HEK293 (cell line): Measurements from ENCODE around the gene TTLL1.

Experiments used
- CTCF ChIA-PET: fragments of 350-600 bp; formaldehyde crosslinking; extraction: SDS; loops from one replicate; lab custom pipeline; 2021; ENCODE audit warnings: antibody characterized with exemption; lab: Yijun Ruan, JAX
- POLR2A ChIA-PET: fragments of 300-600 bp; formaldehyde crosslinking; extraction: SDS; loops from one replicate; lab custom pipeline; 2020; ENCODE audit warnings: antibody characterized with exemption, inconsistent platforms; lab: Yijun Ruan, JAX
- H3K27ac ChIP-seq: fragments of 200-500 bp; sonication (Bioruptor generic); 2 replicates; pipeline ENCODE4 v1.5.1; 2014; ENCODE audit warnings: low read depth, low read length, control low read depth, inconsistent platforms; ENCODE audit errors: extremely low read depth
- H3K36me3 ChIP-seq, 2 experiments: fragments of 200-500 bp in 1 of 2; sonication (Bioruptor generic) in 1 of 2; 1 replicate in 1 of 2; 2 replicates in 1 of 2; pipeline ENCODE4 v1.5.1; 2014 to 2017; ENCODE audit warnings: inconsistent platforms in 2 of 2, low read length in 2 of 2; ENCODE audit not compliant: control insufficient read depth in 2 of 2, insufficient read depth in 1 of 2
- H3K4me1 ChIP-seq: fragments of 200-500 bp; sonication (Bioruptor generic); 2 replicates; pipeline ENCODE4 v1.5.1; 2014; ENCODE audit warnings: mild to moderate bottlenecking, low read length, inconsistent platforms; ENCODE audit not compliant: control insufficient read depth, insufficient read depth
- H3K4me3 ChIP-seq: 2 replicates; pipeline ENCODE4 v1.5.1; 2011; ENCODE audit warnings: low read depth, mild to moderate bottlenecking, control low read depth, low read length, moderate library complexity
- H3K9me3 ChIP-seq: fragments of 200-500 bp; sonication (Bioruptor generic); 2 replicates; pipeline ENCODE4 v1.5.1; 2014; ENCODE audit warnings: low read depth, low read length, inconsistent platforms; ENCODE audit not compliant: control insufficient read depth, insufficient read depth
- GLI2 ChIP-seq: fragments of 450-650 bp; formaldehyde crosslinking; IDR thresholded peaks from 2 replicates; pipeline ENCODE4; 2017; ENCODE audit warnings: missing biosample characterization, missing genetic modification characterization, low read depth, borderline replicate concordance
- HOXC10 ChIP-seq: sonication (generic); formaldehyde crosslinking; IDR thresholded peaks from 2 replicates; pipeline ENCODE4 v1.8.1; 2023; ENCODE audit warnings: mild to moderate bottlenecking, missing genetic modification reagents
- KLF16 ChIP-seq: fragments of 450-650 bp; formaldehyde crosslinking; IDR thresholded peaks from 2 replicates; pipeline ENCODE4 v1.5.1; 2017; ENCODE audit warnings: missing biosample characterization, missing genetic modification characterization
- PRDM1 ChIP-seq: fragments of 450-650 bp; formaldehyde crosslinking; IDR thresholded peaks from 2 replicates; pipeline ENCODE4; 2016; ENCODE audit warnings: missing biosample characterization, missing genetic modification characterization
- RBAK ChIP-seq: fragments of 450-650 bp; formaldehyde crosslinking; IDR thresholded peaks from 2 replicates; pipeline ENCODE4 v1.5.1; 2016; ENCODE audit warnings: missing biosample characterization, missing genetic modification characterization
- SALL2 ChIP-seq: fragments of 450-650 bp; formaldehyde crosslinking; IDR thresholded peaks from 2 replicates; pipeline ENCODE4 v1.5.0; 2017; ENCODE audit warnings: missing biosample characterization, mild to moderate bottlenecking, missing genetic modification characterization, borderline replicate concordance
- SP2 ChIP-seq: fragments of 450-650 bp; formaldehyde crosslinking; IDR thresholded peaks from 2 replicates; pipeline ENCODE4 v1.5.1; 2016; ENCODE audit warnings: missing biosample characterization, missing genetic modification characterization
- YY1 ChIP-seq: fragments of 450-650 bp; formaldehyde crosslinking; IDR thresholded peaks from 2 replicates; pipeline ENCODE4 v1.5.1; 2018; ENCODE audit warnings: missing biosample characterization, missing genetic modification characterization
- ZBTB11 ChIP-seq: fragments of 450-650 bp; formaldehyde crosslinking; conservative IDR thresholded peaks from 2 replicates; pipeline ENCODE4 v1.5.1; 2016; ENCODE audit warnings: low read depth, missing biosample characterization, missing genetic modification characterization
- ZBTB7A ChIP-seq: fragments of 450-650 bp; formaldehyde crosslinking; IDR thresholded peaks from 2 replicates; pipeline ENCODE4 v1.5.1; 2016; ENCODE audit warnings: low read depth, missing biosample characterization, missing genetic modification characterization
- ZNF221 ChIP-seq: fragments of 450-650 bp; formaldehyde crosslinking; IDR thresholded peaks from 2 replicates; pipeline ENCODE4 v1.5.1; 2017; ENCODE audit warnings: missing biosample characterization, missing genetic modification characterization, borderline replicate concordance
- ZNF341 ChIP-seq: fragments of 450-650 bp; formaldehyde crosslinking; IDR thresholded peaks from 2 replicates; pipeline ENCODE4; 2016; ENCODE audit warnings: low read depth, missing biosample characterization, missing genetic modification characterization
- ZNF366 ChIP-seq: fragments of 450-650 bp; formaldehyde crosslinking; conservative IDR thresholded peaks from 2 replicates; pipeline ENCODE4 v1.5.1; 2016; ENCODE audit warnings: missing biosample characterization, missing genetic modification characterization
- ZNF391 ChIP-seq: fragments of 450-650 bp; formaldehyde crosslinking; IDR thresholded peaks from 2 replicates; pipeline ENCODE4 v1.5.1; 2016; ENCODE audit warnings: low read depth, missing biosample characterization, missing genetic modification characterization, borderline replicate concordance
- ZNF624 ChIP-seq: fragments of 450-650 bp; formaldehyde crosslinking; IDR thresholded peaks from 2 replicates; pipeline ENCODE4 v1.5.1; 2017; ENCODE audit warnings: missing biosample characterization, missing genetic modification characterization
- ZNF692 ChIP-seq: fragments of 450-650 bp; formaldehyde crosslinking; IDR thresholded peaks from 2 replicates; pipeline ENCODE4 v1.5.1; 2016; ENCODE audit warnings: missing biosample characterization, missing genetic modification characterization
- ZNF843 ChIP-seq: fragments of 450-650 bp; formaldehyde crosslinking; IDR thresholded peaks from 2 replicates; pipeline ENCODE4 v1.5.1; 2016; ENCODE audit warnings: missing biosample characterization, missing genetic modification characterization
- TF ChIP-seq, protein P1 (sequence below): fragments of 450-650 bp; formaldehyde crosslinking; IDR thresholded peaks from 2 replicates; pipeline ENCODE4 v1.5.1; 2016; ENCODE audit warnings: missing biosample characterization, missing genetic modification characterization
- TF ChIP-seq, protein P2 (sequence below): fragments of 450-650 bp; formaldehyde crosslinking; IDR thresholded peaks from 2 replicates; pipeline ENCODE4 v1.5.1; 2016; ENCODE audit warnings: missing biosample characterization, missing genetic modification characterization, borderline replicate concordance
- TF ChIP-seq, protein P3 (sequence below): fragments of 450-650 bp; formaldehyde crosslinking; IDR thresholded peaks from 2 replicates; pipeline ENCODE4 v1.5.1; 2016; ENCODE audit warnings: missing biosample characterization, missing genetic modification characterization

Gene TTLL1

GRCh38 chr22:43015677-43016042 lies 73.5 kb downstream of the TTLL1 start (continued):
- TF ChIP-seq ZBTB7A (tag by site-specific recombination) (0 out of 2 replicates have a peak, but pooled peaks have one; percentile 3), PRDM1 (tag by site-specific recombination) (no peak), ZNF366 (tag by site-specific recombination) (0 out of 2 replicates have a peak, but pooled peaks have one; percentile 1)

- ChIA-PET POLR2A (interaction anchor here (0.6 to 4.7 kb wide), 37 partner anchors 8 to 1646 kb away, joined by 3 to 67 read pairs (median 4); no protein-coding TSS in a partner anchor), CTCF (interaction anchor here (0.6 to 1.6 kb wide), 6 partner anchors 9 to 187 kb away, joined by 3 to 6 read pairs (median 4); no protein-coding TSS in a partner anchor)
- Histone ChIP-seq H3K4me3 (peak within 1 kb of the TSS; percentile 90), H3K9me3 (no peaks in the 10 kb centered on the region), H3K36me3 (no peaks in the 10 kb centered on the region), H3K27ac (peak within 1 kb of the TSS; percentile 72), H3K4me1 (peaks cover 8% of the 10 kb centered on the region)
- TF ChIP-seq HOXC10 (CRISPR knock-in tag) (no peak), ZNF391 (peak; percentile 20; the same call in 1 of the 2 replicates), ZBTB11 (tag by site-specific recombination) (no peak), ZNF341 (no peak), SALL2 (tag by site-specific recombination) (no peak), YY1 (tag by site-specific recombination) (no peak), KLF16 (tag by site-specific recombination) (no peak), ZNF221 (no peak), ZNF692 (peak; percentile 78; the same call in 1 of the 2 replicates), SP2 (tag by site-specific recombination) (peak; percentile 98), RBAK (no peak), GLI2 (tag by site-specific recombination) (no peak), ZNF843 (no peak), ZNF624 (tag by site-specific recombination) (no peak)
- TF ChIP-seq, protein P1, sequence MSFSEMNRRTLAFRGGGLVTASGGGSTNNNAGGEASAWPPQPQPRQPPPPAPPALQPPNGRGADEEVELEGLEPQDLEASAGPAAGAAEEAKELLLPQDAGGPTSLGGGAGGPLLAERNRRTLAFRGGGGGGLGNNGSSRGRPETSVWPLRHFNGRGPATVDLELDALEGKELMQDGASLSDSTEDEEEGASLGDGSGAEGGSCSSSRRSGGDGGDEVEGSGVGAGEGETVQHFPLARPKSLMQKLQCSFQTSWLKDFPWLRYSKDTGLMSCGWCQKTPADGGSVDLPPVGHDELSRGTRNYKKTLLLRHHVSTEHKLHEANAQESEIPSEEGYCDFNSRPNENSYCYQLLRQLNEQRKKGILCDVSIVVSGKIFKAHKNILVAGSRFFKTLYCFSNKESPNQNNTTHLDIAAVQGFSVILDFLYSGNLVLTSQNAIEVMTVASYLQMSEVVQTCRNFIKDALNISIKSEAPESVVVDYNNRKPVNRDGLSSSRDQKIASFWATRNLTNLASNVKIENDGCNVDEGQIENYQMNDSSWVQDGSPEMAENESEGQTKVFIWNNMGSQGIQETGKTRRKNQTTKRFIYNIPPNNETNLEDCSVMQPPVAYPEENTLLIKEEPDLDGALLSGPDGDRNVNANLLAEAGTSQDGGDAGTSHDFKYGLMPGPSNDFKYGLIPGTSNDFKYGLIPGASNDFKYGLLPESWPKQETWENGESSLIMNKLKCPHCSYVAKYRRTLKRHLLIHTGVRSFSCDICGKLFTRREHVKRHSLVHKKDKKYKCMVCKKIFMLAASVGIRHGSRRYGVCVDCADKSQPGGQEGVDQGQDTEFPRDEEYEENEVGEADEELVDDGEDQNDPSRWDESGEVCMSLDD (tag by site-specific recombination): no peak
- TF ChIP-seq, protein P2, sequence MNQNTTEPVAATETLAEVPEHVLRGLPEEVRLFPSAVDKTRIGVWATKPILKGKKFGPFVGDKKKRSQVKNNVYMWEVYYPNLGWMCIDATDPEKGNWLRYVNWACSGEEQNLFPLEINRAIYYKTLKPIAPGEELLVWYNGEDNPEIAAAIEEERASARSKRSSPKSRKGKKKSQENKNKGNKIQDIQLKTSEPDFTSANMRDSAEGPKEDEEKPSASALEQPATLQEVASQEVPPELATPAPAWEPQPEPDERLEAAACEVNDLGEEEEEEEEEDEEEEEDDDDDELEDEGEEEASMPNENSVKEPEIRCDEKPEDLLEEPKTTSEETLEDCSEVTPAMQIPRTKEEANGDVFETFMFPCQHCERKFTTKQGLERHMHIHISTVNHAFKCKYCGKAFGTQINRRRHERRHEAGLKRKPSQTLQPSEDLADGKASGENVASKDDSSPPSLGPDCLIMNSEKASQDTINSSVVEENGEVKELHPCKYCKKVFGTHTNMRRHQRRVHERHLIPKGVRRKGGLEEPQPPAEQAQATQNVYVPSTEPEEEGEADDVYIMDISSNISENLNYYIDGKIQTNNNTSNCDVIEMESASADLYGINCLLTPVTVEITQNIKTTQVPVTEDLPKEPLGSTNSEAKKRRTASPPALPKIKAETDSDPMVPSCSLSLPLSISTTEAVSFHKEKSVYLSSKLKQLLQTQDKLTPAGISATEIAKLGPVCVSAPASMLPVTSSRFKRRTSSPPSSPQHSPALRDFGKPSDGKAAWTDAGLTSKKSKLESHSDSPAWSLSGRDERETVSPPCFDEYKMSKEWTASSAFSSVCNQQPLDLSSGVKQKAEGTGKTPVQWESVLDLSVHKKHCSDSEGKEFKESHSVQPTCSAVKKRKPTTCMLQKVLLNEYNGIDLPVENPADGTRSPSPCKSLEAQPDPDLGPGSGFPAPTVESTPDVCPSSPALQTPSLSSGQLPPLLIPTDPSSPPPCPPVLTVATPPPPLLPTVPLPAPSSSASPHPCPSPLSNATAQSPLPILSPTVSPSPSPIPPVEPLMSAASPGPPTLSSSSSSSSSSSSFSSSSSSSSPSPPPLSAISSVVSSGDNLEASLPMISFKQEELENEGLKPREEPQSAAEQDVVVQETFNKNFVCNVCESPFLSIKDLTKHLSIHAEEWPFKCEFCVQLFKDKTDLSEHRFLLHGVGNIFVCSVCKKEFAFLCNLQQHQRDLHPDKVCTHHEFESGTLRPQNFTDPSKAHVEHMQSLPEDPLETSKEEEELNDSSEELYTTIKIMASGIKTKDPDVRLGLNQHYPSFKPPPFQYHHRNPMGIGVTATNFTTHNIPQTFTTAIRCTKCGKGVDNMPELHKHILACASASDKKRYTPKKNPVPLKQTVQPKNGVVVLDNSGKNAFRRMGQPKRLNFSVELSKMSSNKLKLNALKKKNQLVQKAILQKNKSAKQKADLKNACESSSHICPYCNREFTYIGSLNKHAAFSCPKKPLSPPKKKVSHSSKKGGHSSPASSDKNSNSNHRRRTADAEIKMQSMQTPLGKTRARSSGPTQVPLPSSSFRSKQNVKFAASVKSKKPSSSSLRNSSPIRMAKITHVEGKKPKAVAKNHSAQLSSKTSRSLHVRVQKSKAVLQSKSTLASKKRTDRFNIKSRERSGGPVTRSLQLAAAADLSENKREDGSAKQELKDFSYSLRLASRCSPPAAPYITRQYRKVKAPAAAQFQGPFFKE: no peak
- TF ChIP-seq, protein P3, sequence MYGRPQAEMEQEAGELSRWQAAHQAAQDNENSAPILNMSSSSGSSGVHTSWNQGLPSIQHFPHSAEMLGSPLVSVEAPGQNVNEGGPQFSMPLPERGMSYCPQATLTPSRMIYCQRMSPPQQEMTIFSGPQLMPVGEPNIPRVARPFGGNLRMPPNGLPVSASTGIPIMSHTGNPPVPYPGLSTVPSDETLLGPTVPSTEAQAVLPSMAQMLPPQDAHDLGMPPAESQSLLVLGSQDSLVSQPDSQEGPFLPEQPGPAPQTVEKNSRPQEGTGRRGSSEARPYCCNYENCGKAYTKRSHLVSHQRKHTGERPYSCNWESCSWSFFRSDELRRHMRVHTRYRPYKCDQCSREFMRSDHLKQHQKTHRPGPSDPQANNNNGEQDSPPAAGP: peak; percentile 79
These were observed 74.1 kb downstream of the TTLL1 start, which contains the start of gene PACSIN2 for GRCh38 chr22:43014869-43015676. Gene PACSIN2, minus strand, starts transcription at chr22:43015149. Its CDS starts 103,069 bp downstream, at chr22:42912080.
